ENCODE measurements around the gene GNG14. TPM values are rescaled to one million over a fixed set of nuclear protein-coding genes. Genes with fewer than 3 reads are reported as not detected.

GNG14 gene
- total and polyA plus RNA-seq, 10 of the 15 experiments (the other 5 are each of a cell fraction or from before 2014, with no cell fraction given): not detected

- intact Hi-C loops (cut with micrococcal nuclease; ENCODE audit: unreplicated experiment) (no loop called here), in situ Hi-C loops (cut with MboI) (no loop called here)
- H3K4me1 ChIP-seq (ENCODE audit: control insufficient read depth, insufficient read depth, low read length): peaks cover 14% of the 10 kb centered on the region
- no peaks in the 10 kb centered on the region for H4K20me1 ChIP-seq (ENCODE audit: control insufficient read depth, insufficient read depth)
- ChIA-PET POLR2A (interaction anchor here (0.6 kb wide), 1 partner anchor 1687 kb away, joined by 3 read pairs; no protein-coding TSS in a partner anchor), RAD21 (ENCODE audit: unreplicated experiment) (no interaction called here), SMC1A (ENCODE audit: uncharacterized antibody, unreplicated experiment) (interaction anchor here (1.4 kb wide), 1 partner anchor 17 kb away, joined by 3 read pairs; no protein-coding TSS in a partner anchor), CTCF (interaction anchor here (0.6 to 1.1 kb wide), 2 partner anchors 27 to 160 kb away, joined by 3 to 4 read pairs; no protein-coding TSS in a partner anchor)
- no peaks in the 10 kb centered on the region; the same call in 2 of the 3 replicates for H3K9me3 ChIP-seq (replicated peaks; ENCODE audit: control insufficient read depth, insufficient read depth, low read length)
- H3K4me3 ChIP-seq: no peak overlapping the region
- peaks cover 26 to 27% of the 10 kb centered on the region in 2 experiments for H3K36me3 ChIP-seq (ENCODE audit: control insufficient read depth in 2 of 2, insufficient read depth in 2 of 2, low read length in 1 of 2)
- FAIRE-seq (no peak), ATAC-seq (no peak), DNase-seq (ENCODE audit: low read depth, low spot score) (no peak)
- 96% methylated on average over 12 of the region's 12 CpGs for WGBS (ENCODE audit: insufficient coverage, insufficient replicate concordance, low lambda C conversion rate, missing lambda C conversion rate)
- no peak overlapping the region for H3K4me2 ChIP-seq (ENCODE audit: control insufficient read depth, insufficient read depth)
- H3K27ac ChIP-seq (ENCODE audit: control insufficient read depth, insufficient read depth): no peak overlapping the region
- no TSS peak for BruUV-seq (replicated peaks)
- peaks cover 19% of the 10 kb centered on the region for H3K79me2 ChIP-seq (ENCODE audit: control insufficient read depth, insufficient read depth, low read length)
- H3K27me3 ChIP-seq (replicated peaks in 1 of 2; ENCODE audit: control insufficient read depth in 2 of 2, insufficient read depth in 2 of 2, low read length in 1 of 2): no peaks in the 10 kb centered on the region
- no peak overlapping the region for H3K9ac ChIP-seq (ENCODE audit: control insufficient read depth, insufficient read depth, low read length)
- TF ChIP-seq USF2 (IDR thresholded peaks at IDR 0.05; ENCODE audit: borderline replicate concordance, low read depth, low read length) (no peak), CHD4 (IDR thresholded peaks at IDR 0.05) (no peak), SMC3 (IDR thresholded peaks at IDR 0.05; ENCODE audit: borderline replicate concordance, low read length) (no peak), EZH2 (IDR thresholded peaks at IDR 0.05; ENCODE audit: borderline replicate concordance, control insufficient read depth, low read depth, low read length) (no peak), SMARCA5 (IDR thresholded peaks at IDR 0.05) (no peak), POU2F2 (IDR thresholded peaks at IDR 0.05; ENCODE audit: borderline replicate concordance, low read depth, low read length) (no peak), JUNB (IDR thresholded peaks at IDR 0.05) (no peak)
- no peak overlapping the region for H2AFZ ChIP-seq (ENCODE audit: control insufficient read depth, low read depth, low read length)
Observed at GRCh38 chr19:12660980-12661379, 26.8 kb upstream of the GNG14 start.
